GM12878 (cell line): ENCODE measurements around the gene OSBPL10.

Experiments
- CTCF ChIP-seq, 3 experiments: IDR thresholded peaks in 2 of 3; conservative IDR thresholded peaks in 1 of 3; 2 replicates each; pipeline ENCODE4 v1.5.1; 2011; ENCODE audit warnings: low read depth in 3 of 3, low read length in 3 of 3, mild to moderate bottlenecking in 3 of 3, control low read depth in 2 of 3, moderate library complexity in 2 of 3, inconsistent platforms in 1 of 3, mixed read lengths in 1 of 3; ENCODE audit not compliant: control insufficient read depth in 2 of 3, insufficient read depth in 1 of 3; ENCODE audit errors: extremely low read depth in 1 of 3
- CUX1 ChIP-seq: IDR thresholded peaks from 2 replicates; pipeline ENCODE4 v1.6.1; 2012; ENCODE audit warnings: improper control_type of control experiment, low read depth, low read length; ENCODE audit not compliant: insufficient replicate concordance
- EGR1 ChIP-seq, 2 experiments: IDR thresholded peaks; 1 replicate in 1 of 2; 2 replicates in 1 of 2; pipeline ENCODE4 v1.6.1; 2011 to 2012; ENCODE audit warnings: low read depth in 2 of 2, low read length in 2 of 2, borderline replicate concordance in 1 of 2, mild to moderate bottlenecking in 1 of 2, moderate library complexity in 1 of 2
- EP300 ChIP-seq, 2 experiments: fragments of 150-350 bp in 1 of 2; IDR thresholded peaks; 2 replicates each; pipeline ENCODE4 v1.6.1; 2011 to 2012; ENCODE audit warnings: low read depth in 2 of 2, low read length in 2 of 2, borderline replicate concordance in 1 of 2, improper control_type of control experiment in 1 of 2, inconsistent platforms in 1 of 2; ENCODE audit not compliant: control insufficient read depth in 1 of 2
- EZH2 ChIP-seq: IDR thresholded peaks from 2 replicates; pipeline ENCODE4 v1.6.1; 2012; ENCODE audit warnings: low read depth, mild to moderate bottlenecking, control low read depth, inconsistent platforms, low read length, borderline replicate concordance; ENCODE audit not compliant: control insufficient read depth
- GABPA ChIP-seq: IDR thresholded peaks from 2 replicates; pipeline ENCODE4 v1.6.1; 2014; ENCODE audit warnings: antibody characterized with exemption, low read depth, mild to moderate bottlenecking, inconsistent platforms
- JUND ChIP-seq: IDR thresholded peaks from 2 replicates; pipeline ENCODE4 v1.6.1; 2012; ENCODE audit warnings: low read depth, mild to moderate bottlenecking, low read length, improper control_type of control experiment, moderate library complexity
- KDM1A ChIP-seq: fragments of 200-600 bp; sonication (generic); IDR thresholded peaks from 2 replicates; pipeline ENCODE4 v1.6.1; 2016; ENCODE audit warnings: borderline replicate concordance
- MYC ChIP-seq: IDR thresholded peaks from 2 replicates; pipeline ENCODE4 v1.6.1; 2011; ENCODE audit warnings: mild to moderate bottlenecking, low read length, moderate library complexity, inconsistent platforms; ENCODE audit not compliant: insufficient read depth, insufficient replicate concordance, insufficient read length, severe bottlenecking
- NR2C2 ChIP-seq: IDR thresholded peaks from 2 replicates; pipeline ENCODE4 v1.6.1; 2011; ENCODE audit warnings: borderline replicate concordance, low read depth; ENCODE audit not compliant: control insufficient read depth, insufficient read length
- POLR2AphosphoS5 ChIP-seq: IDR thresholded peaks from 2 replicates; pipeline ENCODE4 v1.6.1; 2011; ENCODE audit warnings: mild to moderate bottlenecking, low read length, inconsistent platforms
- RAD51 ChIP-seq: fragments of 450-650 bp; IDR thresholded peaks from 2 replicates; pipeline ENCODE4 v1.6.1; 2016; ENCODE audit warnings: moderate library complexity, mild to moderate bottlenecking, inconsistent platforms
- TCF12 ChIP-seq: IDR thresholded peaks from 2 replicates; pipeline ENCODE4 v1.6.1; 2011; ENCODE audit warnings: low read depth, mild to moderate bottlenecking, low read length
- ZNF384 ChIP-seq: IDR thresholded peaks from 2 replicates; pipeline ENCODE4 v1.6.1; 2012; ENCODE audit warnings: low read depth, mild to moderate bottlenecking, low read length, improper control_type of control experiment, borderline replicate concordance

GRCh38 chr3:31815631-31816440 is 165.2 kb downstream of the OSBPL10 start:
- TF ChIP-seq EGR1 (IDR thresholded peaks at IDR 0.05; ENCODE audit: borderline replicate concordance in 1 of 2, low read depth in 2 of 2, low read length in 2 of 2) (no peak), CTCF (IDR thresholded peaks at IDR 0.05 in 2 of 3, conservative IDR thresholded peaks at IDR 0.05 in 1 of 3; ENCODE audit: control insufficient read depth in 2 of 3, extremely low read depth in 1 of 3, insufficient read depth in 1 of 3, low read depth in 3 of 3, low read length in 3 of 3) (no peak), ZNF384 (no peak), KDM1A (no peak), POLR2AphosphoS5 (no peak), TCF12 (no peak), MYC (no peak), NR2C2 (no peak), EP300 (IDR thresholded peaks at IDR 0.05; ENCODE audit: borderline replicate concordance in 1 of 2, control insufficient read depth in 1 of 2, low read depth in 2 of 2, low read length in 2 of 2) (no peak), RAD51 (no peak), JUND (no peak), GABPA (no peak), CUX1 (no peak), EZH2 (no peak)
